ENCODE data around the gene NT5DC4.

DNA sequence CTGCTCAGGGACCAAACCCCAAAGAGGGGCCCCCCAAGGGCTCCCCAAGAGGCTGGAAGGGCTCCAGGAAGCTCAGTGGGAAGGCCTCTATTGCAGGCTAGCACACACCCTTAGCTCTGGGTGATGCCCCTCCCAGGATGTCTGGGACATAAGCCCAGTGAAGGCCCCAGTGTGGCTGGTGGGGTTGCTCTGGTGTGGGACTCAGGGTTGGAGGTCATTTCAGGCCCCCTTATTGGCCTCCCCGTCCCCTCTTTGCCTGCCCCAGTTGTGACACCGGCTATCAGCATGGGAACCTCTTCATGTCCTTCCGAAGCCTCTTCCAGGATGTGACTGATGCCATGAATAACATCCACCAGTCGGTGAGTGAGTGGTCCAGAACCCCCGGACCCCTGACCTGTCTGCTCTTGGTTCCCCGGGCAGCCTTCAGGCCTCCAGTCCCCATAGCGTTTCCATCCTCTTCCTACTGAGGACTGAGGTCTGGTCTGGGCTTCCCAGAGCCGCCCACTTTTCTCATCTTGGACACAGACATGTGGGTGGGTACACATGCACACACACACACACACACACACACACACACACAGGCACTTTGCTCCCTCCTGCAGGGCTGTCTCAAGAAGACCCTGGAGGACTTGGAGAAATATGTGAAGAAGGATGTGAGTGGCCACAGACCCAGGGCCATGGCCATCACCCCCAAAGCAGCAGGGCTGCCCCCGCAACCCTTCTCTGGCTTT lies 2.2 kb downstream of the NT5DC4 start:
- TF ChIP-seq CTCF (conservative IDR thresholded peaks at IDR 0.05; ENCODE audit: low read depth, low read length) (no peak), EZH2 (IDR thresholded peaks at IDR 0.05; ENCODE audit: low read length, unreplicated experiment) (no peak), EZH2phosphoT487 (IDR thresholded peaks at IDR 0.05; ENCODE audit: borderline replicate concordance, low read length) (no peak)

All from PC-3 (cell line).